Right ventricle myocardium superior (tissue), 1 donor: ENCODE measurements around the gene ZSWIM2. TPM values are rescaled to one million over a fixed set of nuclear protein-coding genes. Genes with fewer than 3 reads are reported as not detected.
"Not testable (repeated sequence)": the region's sequence is repeated elsewhere in the genome, so short reads cannot be mapped to it uniquely, and the experiment has no call there.

Experiments used
- ATAC-seq: fragments of 200-7000 bp; cut with Tn5 transposase; one replicate; pipeline ENCODE4 v1.9.1; 2020; ENCODE audit warnings: mild to moderate bottlenecking; ENCODE audit not compliant: poor library complexity
- DNase-seq: peaks from one replicate; pipeline ENCODE4 v3.0.0-alpha.2; 2020
- intact Hi-C: fragments of 100-400 bp; cut with DNase I; formaldehyde crosslinking; loops from one replicate; pipeline ENCODE4 v1.11.2; 2022
- total RNA-seq: library from RNA; stranded (reverse); fragmentation: NEBNext Ultra II Directional; extraction: Animal tissue kit (Norgen Biotek cat#: 25700); gene quantifications from one replicate; pipeline ENCODE4 v1.2.1, GENCODE V29; 2021
- donor health status: DM: no; HTN: yes; CAD: no; lungs with severe emphysema.

The ZSWIM2 gene
- total RNA-seq, 1 donor from 2014 or later = not detected

- intact Hi-C loops = no loop called here
Observed at GRCh38 chr2:186853951-186854350, 5.0 kb upstream of the ZSWIM2 start.

GRCh38 chr2:186852508-186852907 lies 3.5 kb upstream of the ZSWIM2 start:
- ATAC-seq (no peak), DNase-seq (no peak)
- intact Hi-C loops = no loop called here

More at GRCh38 chr2:186853951-186854350, 5.0 kb upstream of the ZSWIM2 start:
- DNase-seq = no peak
- ATAC-seq = no peak

- DNase-seq (no peak), ATAC-seq (no peak)
- intact Hi-C loops = no loop called here
Observed at GRCh38 chr2:186842373-186842772, 6.6 kb downstream of the ZSWIM2 start.

- intact Hi-C loops = no loop called here
- ATAC-seq (no peak), DNase-seq (no peak)
Observed at GRCh38 chr2:186841940-186842339, 7.0 kb downstream of the ZSWIM2 start.

GRCh38 chr2:186835628-186836027 lies 13.3 kb downstream of the ZSWIM2 start:
- intact Hi-C loops = no loop called here
- ATAC-seq = no peak
- DNase-seq = no peak

GRCh38 chr2:186827862-186828492 lies 21.0 kb downstream of the ZSWIM2 start:
- ATAC-seq = no peak
- DNase-seq = no peak
- intact Hi-C loops = no loop called here

GRCh38 chr2:186827411-186827810 lies 21.6 kb downstream of the ZSWIM2 start:
- intact Hi-C loops = no loop called here
- ATAC-seq (no peak), DNase-seq (no peak)

GRCh38 chr2:186822323-186822722 lies 26.6 kb downstream of the ZSWIM2 start:
- intact Hi-C loops = no loop called here
- ATAC-seq = no peak
- no peak for DNase-seq

- DNase-seq (no peak), ATAC-seq (no peak)
- intact Hi-C loops = no loop called here
Observed at GRCh38 chr2:186820303-186820702, 28.7 kb downstream of the ZSWIM2 start.

GRCh38 chr2:186811760-186812159 lies 37.2 kb downstream of the ZSWIM2 start:
- intact Hi-C loops, ATAC-seq: not testable (repeated sequence)

GRCh38 chr2:186806591-186806990 lies 42.4 kb downstream of the ZSWIM2 start:
- intact Hi-C loops = no loop called here
- DNase-seq = no peak
- ATAC-seq = no peak

More at GRCh38 chr2:186811760-186812159, 37.2 kb downstream of the ZSWIM2 start:
- DNase-seq = not testable (repeated sequence)

- intact Hi-C loops, DNase-seq: not testable (repeated sequence)
Observed at GRCh38 chr2:186798604-186799003, 50.4 kb downstream of the ZSWIM2 start.

GRCh38 chr2:186784930-186785329 lies 64.0 kb downstream of the ZSWIM2 start:
- DNase-seq (no peak), ATAC-seq (no peak)
- intact Hi-C loops = no loop called here

More at GRCh38 chr2:186798604-186799003, 50.4 kb downstream of the ZSWIM2 start:
- not testable (repeated sequence) for ATAC-seq

GRCh38 chr2:186783254-186783653 lies 65.7 kb downstream of the ZSWIM2 start:
- intact Hi-C loops = no loop called here
- no peak for ATAC-seq

GRCh38 chr2:186780701-186781316 lies 68.2 kb downstream of the ZSWIM2 start:
- no peak for ATAC-seq
- intact Hi-C loops = no loop called here

More at GRCh38 chr2:186783254-186783653, 65.7 kb downstream of the ZSWIM2 start:
- no peak for DNase-seq

More at GRCh38 chr2:186780701-186781316, 68.2 kb downstream of the ZSWIM2 start:
- DNase-seq = no peak

Other genes with a start within 250 kb of the ZSWIM2 start
- gene FAM171B, start 155.1 kb downstream of the ZSWIM2 start, total RNA-seq = 2.3 TPM